Ectodermal cell (in vitro differentiated cells): Measurements from ENCODE around the gene ITGA5.

Experiments used
- H3K27ac ChIP-seq: 2 replicates; pipeline ENCODE4 v1.7.0; 2013; ENCODE audit warnings: mild to moderate bottlenecking, low read depth, low read length; ENCODE audit not compliant: insufficient read depth, poor library complexity, severe bottlenecking
- H3K27me3 ChIP-seq: 2 replicates; pipeline ENCODE4 v1.7.0; 2013; ENCODE audit warnings: mild to moderate bottlenecking, low read length; ENCODE audit not compliant: insufficient read depth, control insufficient read depth, poor library complexity, severe bottlenecking
- H3K36me3 ChIP-seq: one replicate; pipeline ENCODE4 v1.7.0; 2013; ENCODE audit warnings: low read length; ENCODE audit not compliant: control insufficient read depth, insufficient read depth
- H3K4me1 ChIP-seq: one replicate; pipeline ENCODE4 v1.7.0; 2013; ENCODE audit warnings: low read length; ENCODE audit not compliant: control insufficient read depth, insufficient read depth
- H3K4me3 ChIP-seq: 2 replicates; pipeline ENCODE4 v1.7.0; 2013; ENCODE audit warnings: low read depth, low read length, control low read depth; ENCODE audit not compliant: insufficient read depth
- H3K9me3 ChIP-seq: 2 replicates; pipeline ENCODE4 v1.7.0; 2013; ENCODE audit warnings: mild to moderate bottlenecking, low read length, moderate library complexity; ENCODE audit not compliant: control insufficient read depth
- WGBS, 2 experiments: methylation state at CpG; one replicate each; pipeline ENCODE4 v1.1.7; 2013; ENCODE audit warnings: missing lambda C conversion rate in 2 of 2; 5-methylcytosine and 5-hydroxymethylcytosine counted together

ITGA5 gene

GRCh38 chr12:54411391-54412241, 7.5 kb downstream of the ITGA5 start:
- peaks cover 31% of the 10 kb centered on the region for H3K36me3 ChIP-seq
- H3K27me3 ChIP-seq, result no peaks in the 10 kb centered on the region
- no peak overlapping the region for H3K27ac ChIP-seq
- WGBS, 2 experiments, result 77 to 82% methylated on average over 10 of the region's 10 CpGs
- H3K9me3 ChIP-seq, result no peaks in the 10 kb centered on the region
- H3K4me3 ChIP-seq, result no peak overlapping the region
- H3K4me1 ChIP-seq, result peaks cover 10% of the 10 kb centered on the region

- no peaks in the 10 kb centered on the region for H3K27me3 ChIP-seq
- H3K27ac ChIP-seq, result no peak overlapping the region
- peaks cover 10% of the 10 kb centered on the region for H3K4me1 ChIP-seq
- peaks cover 45% of the 10 kb centered on the region for H3K36me3 ChIP-seq
- WGBS, 2 experiments, result 95 to 97% methylated on average over 8 of the region's 8 CpGs
- no peaks in the 10 kb centered on the region for H3K9me3 ChIP-seq
- no peak overlapping the region for H3K4me3 ChIP-seq
Measured at GRCh38 chr12:54409267-54409666, 9.8 kb downstream of the ITGA5 start.

- 90 to 93% methylated on average over 5 of the region's 5 CpGs for WGBS, 2 experiments
- H3K36me3 ChIP-seq, result peaks cover 63% of the 10 kb centered on the region
- no peak overlapping the region for H3K27ac ChIP-seq
- H3K9me3 ChIP-seq, result no peaks in the 10 kb centered on the region
- H3K4me3 ChIP-seq, result no peak overlapping the region
- H3K27me3 ChIP-seq, result no peaks in the 10 kb centered on the region
- H3K4me1 ChIP-seq, result peaks cover 2% of the 10 kb centered on the region
Measured at GRCh38 chr12:54407183-54407905, 11.7 kb downstream of the ITGA5 start.

DNA sequence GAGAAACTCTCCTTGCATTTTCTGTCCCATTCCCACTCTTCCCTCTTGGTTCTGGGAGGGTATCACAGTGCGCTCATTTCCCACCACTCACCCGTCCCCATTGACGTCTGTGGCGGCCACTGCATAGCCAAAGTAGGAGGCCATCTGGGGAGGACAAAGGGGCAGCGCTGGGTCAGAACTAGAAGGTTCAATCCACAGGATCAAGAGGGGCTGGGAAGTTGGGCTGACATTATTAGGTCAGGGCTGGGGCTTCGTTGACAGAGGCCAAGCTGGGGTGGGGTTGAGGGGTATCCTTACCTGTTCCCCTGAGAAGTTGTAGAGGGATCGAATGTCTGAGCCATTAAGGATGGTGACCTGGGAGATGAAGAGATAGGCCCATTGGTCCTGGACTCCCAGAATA, 13.5 kb downstream of the ITGA5 start:
- H3K4me1 ChIP-seq, result no peaks in the 10 kb centered on the region
- H3K4me3 ChIP-seq, result no peak overlapping the region
- H3K27me3 ChIP-seq, result no peaks in the 10 kb centered on the region
- H3K9me3 ChIP-seq, result no peaks in the 10 kb centered on the region
- peaks cover 67% of the 10 kb centered on the region for H3K36me3 ChIP-seq
- 93 to 96% methylated on average over 7 of the region's 7 CpGs for WGBS, 2 experiments
- H3K27ac ChIP-seq, result no peak overlapping the region

DNA sequence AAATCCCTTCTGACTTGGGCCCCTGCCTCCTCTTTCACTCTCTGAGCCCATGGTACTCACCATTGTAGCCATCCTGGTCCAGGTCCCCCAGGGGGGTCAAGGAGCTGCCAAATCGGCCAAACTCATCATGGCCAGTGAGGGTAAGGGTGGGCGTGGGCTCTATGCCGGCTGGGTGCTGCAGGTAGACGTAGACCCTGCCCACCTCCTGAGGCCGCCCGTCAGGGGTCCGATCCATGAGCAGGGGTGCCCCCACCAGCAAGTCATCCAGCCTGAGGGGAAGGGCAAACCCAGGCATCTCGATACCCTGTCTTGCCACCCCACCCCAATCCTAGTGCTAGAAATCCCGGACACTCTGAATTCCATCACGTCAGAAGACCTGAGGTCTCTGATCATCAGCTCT, 14.0 kb downstream of the ITGA5 start:
- no peak overlapping the region for H3K4me3 ChIP-seq
- no peaks in the 10 kb centered on the region for H3K4me1 ChIP-seq
- H3K36me3 ChIP-seq, result peaks cover 72% of the 10 kb centered on the region
- H3K9me3 ChIP-seq, result no peaks in the 10 kb centered on the region
- H3K27ac ChIP-seq, result no peak overlapping the region
- 93 to 95% methylated on average over 10 of the region's 10 CpGs for WGBS, 2 experiments
- no peaks in the 10 kb centered on the region for H3K27me3 ChIP-seq

DNA sequence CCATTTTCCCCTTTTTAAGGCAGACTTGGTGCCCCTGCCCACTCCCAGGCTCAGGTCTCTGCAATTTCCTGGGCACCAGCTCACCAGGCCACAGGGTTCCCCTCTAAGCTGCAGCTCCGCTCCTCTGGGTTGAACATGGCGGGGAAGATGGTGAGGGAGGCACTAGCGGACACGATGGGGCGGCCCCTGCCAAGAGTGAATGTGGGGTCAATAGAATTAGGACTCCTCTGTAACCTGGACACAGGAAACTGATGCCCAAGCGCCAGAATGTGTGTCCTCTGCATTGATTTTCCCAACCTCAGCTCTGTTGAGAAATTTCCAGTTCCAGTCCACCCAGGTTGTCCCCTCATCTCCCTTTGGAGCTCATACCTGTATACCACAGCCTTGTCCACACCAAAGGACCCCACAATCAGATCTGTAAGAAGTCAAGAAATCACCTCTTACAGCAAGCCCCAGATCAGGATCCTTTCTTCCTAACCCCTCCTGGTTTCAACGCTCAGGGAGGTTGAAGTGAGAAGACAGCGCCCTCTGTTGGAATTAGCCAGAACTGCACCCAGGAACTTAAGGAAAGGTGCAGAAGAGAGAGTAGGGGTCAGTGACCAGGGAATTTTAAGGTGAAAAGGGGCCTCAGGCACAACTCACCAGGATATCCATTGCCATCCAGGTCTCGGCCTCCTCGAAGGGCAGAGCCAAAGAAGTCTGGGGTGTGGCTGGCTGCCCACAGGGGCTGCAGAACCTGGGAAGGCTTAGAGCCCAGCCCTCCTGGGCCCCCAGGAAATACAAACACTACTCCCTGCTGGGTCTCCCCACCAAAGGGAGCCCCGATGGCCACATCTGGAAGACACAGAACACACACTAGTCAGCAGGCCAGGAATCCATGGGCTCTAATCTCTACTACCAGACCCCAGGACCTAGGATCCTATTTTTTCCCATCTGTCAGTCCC, 14.7 kb downstream of the ITGA5 start:
- Histone ChIP-seq H3K36me3 (peaks cover 71% of the 10 kb centered on the region), H3K27me3 (no peaks in the 10 kb centered on the region), H3K4me3 (no peak overlapping the region), H3K9me3 (no peaks in the 10 kb centered on the region), H3K27ac (no peak overlapping the region), H3K4me1 (no peaks in the 10 kb centered on the region)
- 63 to 70% methylated on average over 11 of the region's 11 CpGs for WGBS, 2 experiments

DNA sequence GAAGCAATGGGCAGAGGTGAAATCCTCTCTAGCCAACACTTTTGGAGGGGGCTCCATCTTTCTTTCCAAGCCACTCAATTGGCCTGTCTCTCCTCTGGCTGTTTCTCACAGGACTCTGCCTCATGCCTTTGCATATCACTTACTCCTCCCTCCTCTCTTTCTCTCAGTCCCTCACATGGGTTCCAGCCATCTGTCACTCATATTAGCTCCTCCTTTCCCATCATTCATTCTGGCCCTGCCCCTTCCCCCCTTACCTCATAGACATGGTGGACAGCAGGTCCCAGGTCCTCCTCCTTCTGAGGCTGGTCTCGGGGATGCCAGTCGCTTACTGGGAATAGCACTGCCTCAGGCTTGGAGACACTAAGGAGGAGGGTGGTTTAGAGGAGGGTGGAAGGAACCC, 17.9 kb downstream of the ITGA5 start:
- no peaks in the 10 kb centered on the region for H3K27me3 ChIP-seq
- no peaks in the 10 kb centered on the region for H3K4me1 ChIP-seq
- no peaks in the 10 kb centered on the region for H3K9me3 ChIP-seq
- peaks cover 68% of the 10 kb centered on the region for H3K36me3 ChIP-seq
- H3K4me3 ChIP-seq, result no peak overlapping the region
- no peak overlapping the region for H3K27ac ChIP-seq
- WGBS, 2 experiments, result 89 to 100% methylated on average over 1 to 2 of the region's 2 CpGs

GRCh38 chr12:54398995-54399793, 19.9 kb downstream of the ITGA5 start:
- H3K9me3 ChIP-seq, result no peaks in the 10 kb centered on the region
- no peak overlapping the region for H3K27ac ChIP-seq
- WGBS, 2 experiments, result 78 to 82% methylated on average over 8 of the region's 8 CpGs
- no peaks in the 10 kb centered on the region for H3K4me1 ChIP-seq
- H3K4me3 ChIP-seq, result no peak overlapping the region
- H3K36me3 ChIP-seq, result peaks cover 62% of the 10 kb centered on the region
- no peaks in the 10 kb centered on the region for H3K27me3 ChIP-seq

GRCh38 chr12:54398218-54398617, 20.8 kb downstream of the ITGA5 start:
- H3K36me3 ChIP-seq, result peaks cover 53% of the 10 kb centered on the region
- no peak overlapping the region for H3K4me3 ChIP-seq
- no peak overlapping the region for H3K27ac ChIP-seq
- H3K27me3 ChIP-seq, result no peaks in the 10 kb centered on the region
- H3K4me1 ChIP-seq, result peaks cover 9% of the 10 kb centered on the region
- WGBS, 2 experiments, result 94 to 97% methylated on average over 2 of the region's 2 CpGs
- H3K9me3 ChIP-seq, result no peaks in the 10 kb centered on the region
